GM21528 (cell line): Measurements from ENCODE around the gene SMARCA2.

Source experiments
- ATAC-seq: cut with Tn5 transposase; IDR thresholded peaks from one replicate; pipeline ENCODE4 v1.9.1; 2021; ENCODE audit warnings: mild to moderate bottlenecking, moderate library complexity; ENCODE audit not compliant: unreplicated experiment, low FRiP score

The SMARCA2 gene

GRCh38 chr9:2014696-2015580, at the start of gene SMARCA2:
TSS of gene SMARCA2 (plus strand) at chr9:2015347. CDS start at chr9:2029023, 13,676 bp downstream.
- ATAC-seq, result peak; percentile 75

GRCh38 chr9:1966725-1967366, 48.3 kb upstream of the SMARCA2 start:
- ATAC-seq, result no peak

- ATAC-seq, result no peak
Measured at GRCh38 chr9:1969160-1969559, 46.0 kb upstream of the SMARCA2 start.

- ATAC-seq, result no peak
Measured at GRCh38 chr9:1969898-1970297, 45.2 kb upstream of the SMARCA2 start.

- no peak for ATAC-seq
Measured at GRCh38 chr9:1972672-1973071, 42.5 kb upstream of the SMARCA2 start.

- ATAC-seq, result no peak
Measured at GRCh38 chr9:1977026-1977425, 38.1 kb upstream of the SMARCA2 start.

- ATAC-seq, result no peak
Measured at GRCh38 chr9:1978941-1979340, 36.2 kb upstream of the SMARCA2 start.

- ATAC-seq, result no peak
Measured at GRCh38 chr9:1979741-1980367, 35.3 kb upstream of the SMARCA2 start.

GRCh38 chr9:1980387-1980786, 34.8 kb upstream of the SMARCA2 start:
- no peak for ATAC-seq

GRCh38 chr9:1982074-1982473, 33.1 kb upstream of the SMARCA2 start:
- no peak for ATAC-seq

- ATAC-seq, result no peak
Measured at GRCh38 chr9:1986341-1986740, 28.8 kb upstream of the SMARCA2 start.

- no peak for ATAC-seq
Measured at GRCh38 chr9:1989500-1989899, 25.6 kb upstream of the SMARCA2 start.

GRCh38 chr9:1994180-1994579, 21.0 kb upstream of the SMARCA2 start:
- ATAC-seq, result no peak

- ATAC-seq, result no peak
Measured at GRCh38 chr9:1995084-1995483, 20.1 kb upstream of the SMARCA2 start.

GRCh38 chr9:1996156-1996555, 19.0 kb upstream of the SMARCA2 start:
- no peak for ATAC-seq

GRCh38 chr9:1997646-1998045, 17.5 kb upstream of the SMARCA2 start:
- no peak for ATAC-seq

GRCh38 chr9:1998111-1998510, 17.0 kb upstream of the SMARCA2 start:
- no peak for ATAC-seq

- ATAC-seq, result no peak
Measured at GRCh38 chr9:2000314-2000713, 14.8 kb upstream of the SMARCA2 start.

- no peak for ATAC-seq
Measured at GRCh38 chr9:2008372-2008771, 6.8 kb upstream of the SMARCA2 start.

GRCh38 chr9:2012347-2012746, 2.8 kb upstream of the SMARCA2 start:
- ATAC-seq, result no peak

- no peak for ATAC-seq
Measured at GRCh38 chr9:2013743-2014475, 1.2 kb upstream of the SMARCA2 start.
